Measurements from ENCODE around the gene ADAMTSL1. TPM values are rescaled to one million over a fixed set of nuclear protein-coding genes. Genes with fewer than 3 reads are reported as not detected.

Gene ADAMTSL1
- polyA plus RNA-seq, 2 of the 4 experiments (the other 2 are of a cell fraction) = 0.03 TPM; not detected in 1

DNA sequence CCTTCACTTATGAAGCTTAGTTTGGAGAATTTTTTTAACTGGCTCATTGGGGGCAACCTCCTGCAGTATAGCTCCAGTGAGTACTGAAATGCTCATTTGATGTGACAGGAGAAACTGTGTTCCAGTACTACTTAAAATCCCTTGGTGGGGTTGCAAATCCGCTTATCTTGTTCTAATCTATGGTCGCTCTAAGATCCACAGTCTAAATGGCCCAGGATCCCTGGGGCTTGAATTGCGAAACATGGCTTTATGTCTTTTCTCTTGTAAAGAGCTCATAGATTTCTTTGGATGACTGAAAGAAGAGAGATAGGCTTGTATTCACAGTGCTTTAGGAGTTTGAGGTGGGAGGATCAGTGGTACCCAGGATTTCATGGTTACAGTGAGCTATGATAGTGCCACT, 52.7 kb downstream of the ADAMTSL1 start:
- ChIA-PET POLR2A (no interaction called here), CTCF (no interaction called here)
- Histone ChIP-seq H3K9me3 (no peaks in the 10 kb centered on the region), H3K4me2 (no peak overlapping the region), H3K27ac (no peak overlapping the region), H3K4me3 (no peak overlapping the region), H3K4me1 (no peaks in the 10 kb centered on the region)
- no peak for ATAC-seq
- TF ChIP-seq CBX2 (IDR thresholded peaks at IDR 0.05; ENCODE audit: borderline replicate concordance, low read depth) (no peak), CHD4 (IDR thresholded peaks at IDR 0.05; ENCODE audit: borderline replicate concordance) (no peak), MAFK (IDR thresholded peaks at IDR 0.05; ENCODE audit: partially characterized antibody) (no peak), NR3C1 (IDR thresholded peaks at IDR 0.05) (no peak), E2F6 (IDR thresholded peaks at IDR 0.05; ENCODE audit: borderline replicate concordance, low read depth) (no peak), MAZ (IDR thresholded peaks at IDR 0.05; ENCODE audit: borderline replicate concordance, low read depth, low read length) (no peak), SMC3 (IDR thresholded peaks at IDR 0.05) (no peak), ZNF302 (CRISPR knock-in tag; IDR thresholded peaks at IDR 0.05) (no peak), SREBF2 (IDR thresholded peaks at IDR 0.05) (no peak), ZSCAN20 (CRISPR knock-in tag; IDR thresholded peaks at IDR 0.05) (no peak), HDAC2 (IDR thresholded peaks at IDR 0.05) (no peak), TFCP2L1 (CRISPR knock-in tag; IDR thresholded peaks at IDR 0.05) (no peak), NPAS2 (CRISPR knock-in tag; IDR thresholded peaks at IDR 0.05; ENCODE audit: borderline replicate concordance) (no peak), RAD21 (conservative IDR thresholded peaks at IDR 0.05 in 1 of 2, IDR thresholded peaks at IDR 0.05 in 1 of 2) (no peak)
- TF ChIP-seq, protein P1, sequence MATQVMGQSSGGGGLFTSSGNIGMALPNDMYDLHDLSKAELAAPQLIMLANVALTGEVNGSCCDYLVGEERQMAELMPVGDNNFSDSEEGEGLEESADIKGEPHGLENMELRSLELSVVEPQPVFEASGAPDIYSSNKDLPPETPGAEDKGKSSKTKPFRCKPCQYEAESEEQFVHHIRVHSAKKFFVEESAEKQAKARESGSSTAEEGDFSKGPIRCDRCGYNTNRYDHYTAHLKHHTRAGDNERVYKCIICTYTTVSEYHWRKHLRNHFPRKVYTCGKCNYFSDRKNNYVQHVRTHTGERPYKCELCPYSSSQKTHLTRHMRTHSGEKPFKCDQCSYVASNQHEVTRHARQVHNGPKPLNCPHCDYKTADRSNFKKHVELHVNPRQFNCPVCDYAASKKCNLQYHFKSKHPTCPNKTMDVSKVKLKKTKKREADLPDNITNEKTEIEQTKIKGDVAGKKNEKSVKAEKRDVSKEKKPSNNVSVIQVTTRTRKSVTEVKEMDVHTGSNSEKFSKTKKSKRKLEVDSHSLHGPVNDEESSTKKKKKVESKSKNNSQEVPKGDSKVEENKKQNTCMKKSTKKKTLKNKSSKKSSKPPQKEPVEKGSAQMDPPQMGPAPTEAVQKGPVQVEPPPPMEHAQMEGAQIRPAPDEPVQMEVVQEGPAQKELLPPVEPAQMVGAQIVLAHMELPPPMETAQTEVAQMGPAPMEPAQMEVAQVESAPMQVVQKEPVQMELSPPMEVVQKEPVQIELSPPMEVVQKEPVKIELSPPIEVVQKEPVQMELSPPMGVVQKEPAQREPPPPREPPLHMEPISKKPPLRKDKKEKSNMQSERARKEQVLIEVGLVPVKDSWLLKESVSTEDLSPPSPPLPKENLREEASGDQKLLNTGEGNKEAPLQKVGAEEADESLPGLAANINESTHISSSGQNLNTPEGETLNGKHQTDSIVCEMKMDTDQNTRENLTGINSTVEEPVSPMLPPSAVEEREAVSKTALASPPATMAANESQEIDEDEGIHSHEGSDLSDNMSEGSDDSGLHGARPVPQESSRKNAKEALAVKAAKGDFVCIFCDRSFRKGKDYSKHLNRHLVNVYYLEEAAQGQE (IDR thresholded peaks at IDR 0.05) = no peak
- FAIRE-seq = no peak
- WGBS (ENCODE audit: missing lambda C conversion rate) = 15% methylated on average over 3 of the region's 3 CpGs
- no peak for DNase-seq (ENCODE audit: low read depth in 1 of 2, low spot score in 1 of 2)

DNA sequence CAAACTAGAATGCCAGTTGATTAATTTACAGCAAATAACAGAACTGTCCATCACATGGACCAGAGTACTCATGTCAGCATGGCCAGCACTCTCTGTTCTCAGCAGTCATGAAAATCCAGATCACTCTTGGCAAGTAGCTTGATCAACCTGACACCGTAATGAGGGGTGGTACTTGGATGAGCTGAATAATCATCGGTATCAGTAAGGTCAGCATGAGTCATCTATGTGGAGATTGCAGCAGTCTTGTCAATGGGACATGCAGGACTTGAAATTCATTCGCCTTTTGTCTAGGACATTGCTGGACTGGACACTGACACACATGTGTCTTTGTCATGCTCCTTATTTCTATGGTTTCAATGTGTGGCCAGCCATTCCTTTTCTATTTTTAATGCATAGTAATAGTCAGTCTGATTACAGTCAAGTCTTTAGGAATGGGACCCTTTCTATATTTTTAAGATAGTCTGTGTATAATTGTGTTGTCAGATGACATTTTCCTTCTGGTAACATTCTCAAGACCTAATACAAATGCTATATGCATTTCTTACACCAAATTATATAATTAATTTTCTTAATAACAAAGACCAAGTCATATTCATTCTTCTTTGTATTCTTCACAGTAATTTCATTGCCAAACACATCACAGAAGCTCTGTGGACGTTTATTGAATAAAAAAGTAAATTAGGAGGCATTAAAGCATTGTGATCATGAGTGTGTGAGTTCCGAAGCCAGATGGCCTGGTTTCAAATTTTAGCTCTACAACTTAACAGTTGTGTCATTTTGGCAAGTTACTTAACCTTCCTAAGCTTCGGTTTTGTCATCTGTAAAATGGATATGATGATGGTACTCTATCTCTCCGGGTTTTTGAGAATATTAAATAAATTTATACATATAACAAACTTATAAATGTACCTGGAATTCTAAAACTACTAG, 57.4 kb downstream of the ADAMTSL1 start:
- no peak for ATAC-seq
- CTCF ChIA-PET = no interaction called here
- TF ChIP-seq NPAS2 (CRISPR knock-in tag; IDR thresholded peaks at IDR 0.05; ENCODE audit: borderline replicate concordance) (no peak), NR3C1 (IDR thresholded peaks at IDR 0.05) (no peak), ZC3H11A (IDR thresholded peaks at IDR 0.05) (no peak), EHF (CRISPR knock-in tag; IDR thresholded peaks at IDR 0.05) (no peak), PBX3 (IDR thresholded peaks at IDR 0.05) (no peak), RARB (CRISPR knock-in tag; IDR thresholded peaks at IDR 0.05) (no peak), ESRRA (IDR thresholded peaks at IDR 0.05; ENCODE audit: borderline replicate concordance, low read length) (no peak), SMC3 (IDR thresholded peaks at IDR 0.05) (no peak), HEYL (CRISPR knock-in tag; IDR thresholded peaks at IDR 0.05) (no peak), JUN (IDR thresholded peaks at IDR 0.05) (no peak), BCL3 (IDR thresholded peaks at IDR 0.05) (no peak), HOXA7 (CRISPR knock-in tag; IDR thresholded peaks at IDR 0.05) (no peak), SREBF2 (IDR thresholded peaks at IDR 0.05) (no peak), FOSB (CRISPR knock-in tag; IDR thresholded peaks at IDR 0.05) (no peak), HOXB5 (CRISPR knock-in tag; IDR thresholded peaks at IDR 0.05) (no peak), MAFK (IDR thresholded peaks at IDR 0.05; ENCODE audit: partially characterized antibody) (no peak)
- TF ChIP-seq, protein P1 (IDR thresholded peaks at IDR 0.05) = no peak

More for the DNA sequence above, 57.4 kb downstream of the ADAMTSL1 start:
- Histone ChIP-seq H3K4me3 (no peak overlapping the region), H3K9me3 (peaks cover 12% of the 10 kb centered on the region; the same call in 1 of the 3 replicates), H3K27ac (no peak overlapping the region), H3K4me1 (no peaks in the 10 kb centered on the region), H3K4me2 (no peak overlapping the region)
- 8% methylated on average over 7 of the region's 7 CpGs for WGBS (ENCODE audit: missing lambda C conversion rate)
- DNase-seq (ENCODE audit: low read depth in 1 of 2, low spot score in 1 of 2) (no peak), FAIRE-seq (no peak)
- POLR2A ChIA-PET = no interaction called here
